Sigmoid colon (tissue), 7 donors: Measurements from ENCODE around the gene PLD2. TPM values are rescaled to one million over a fixed set of nuclear protein-coding genes. Genes with fewer than 3 reads are reported as not detected.
"Not testable (repeated sequence)": the region's sequence is repeated elsewhere in the genome, so short reads cannot be mapped to it uniquely, and the experiment has no call there.

Source experiments
- DNase-seq: peaks from one replicate; pipeline ENCODE4 v3.0.0-alpha.2; 2019
- H3K27ac ChIP-seq, 4 donors: fragments of 200-600 bp; sonication (generic); one replicate each; pipeline ENCODE4 v1.5.1; 2016 to 2019; ENCODE audit warnings: mild to moderate bottlenecking in 1 of 4
- H3K27me3 ChIP-seq, 3 donors: fragments of 200-600 bp; sonication (generic); one replicate each; pipeline ENCODE4 v1.5.1; 2019; ENCODE audit warnings: mild to moderate bottlenecking in 1 of 3
- H3K36me3 ChIP-seq, 4 donors: fragments of 200-600 bp; sonication (generic); one replicate each; pipeline ENCODE4 v1.5.1; 2016 to 2019
- H3K4me1 ChIP-seq, 4 donors: fragments of 200-600 bp; sonication (generic); one replicate each; pipeline ENCODE4 v1.5.1; 2017 to 2019
- H3K4me3 ChIP-seq, 4 donors: fragments of 200-600 bp; sonication (generic); one replicate each; pipeline ENCODE4 v1.5.1; 2017 to 2019; ENCODE audit warnings: mild to moderate bottlenecking in 2 of 4, moderate library complexity in 1 of 4
- H3K9me3 ChIP-seq, 4 donors: fragments of 200-600 bp in 3 of 4; sonication (generic) in 3 of 4; one replicate each; pipeline versions ENCODE4 v1.5.1 to v1.6.1; 2013 to 2019
- CTCF ChIP-seq, 4 experiments: fragments of 450-650 bp in 3 of 4; fragments of 200-600 bp in 1 of 4; IDR thresholded peaks; one replicate each; pipeline ENCODE4 v1.5.1; 2016 to 2019; ENCODE audit warnings: antibody characterized with exemption in 4 of 4, mild to moderate bottlenecking in 3 of 4, moderate library complexity in 2 of 4
- EP300 ChIP-seq, 4 donors: sonication (generic); formaldehyde crosslinking; IDR thresholded peaks; one replicate each; pipeline ENCODE4 v1.6.1; 2017; ENCODE audit warnings: antibody characterized with exemption in 4 of 4
- POLR2A ChIP-seq, 2 donors: fragments of 450-650 bp; IDR thresholded peaks; one replicate each; pipeline ENCODE4 v1.6.1; 2016; ENCODE audit warnings: antibody characterized with exemption in 2 of 2, mild to moderate bottlenecking in 2 of 2, moderate library complexity in 2 of 2
- POLR2AphosphoS5 ChIP-seq, 4 donors: sonication (generic); formaldehyde crosslinking; IDR thresholded peaks; one replicate each; pipeline ENCODE4 v1.6.1; 2017; ENCODE audit warnings: antibody characterized with exemption in 4 of 4
- WGBS, 2 donors: extraction: QIAGEN DNeasy Blood & Tissue Kit; methylation state at CpG; one replicate each; pipeline ENCODE4 v1.1.7; 2013; 5-methylcytosine and 5-hydroxymethylcytosine counted together
- intact Hi-C: fragments of 100-400 bp; cut with DNase I; formaldehyde crosslinking; loops from one replicate; pipeline ENCODE4 v1.15.1; 2023
- polyA plus RNA-seq, 3 donors: library from polyadenylated mRNA; stranded (reverse); fragments of 200-250 nt; gene quantifications; one replicate each; pipeline ENCODE4 v1.2.3, GENCODE V29; 2013
- total RNA-seq, 4 donors: library from RNA; depleted of rRNA; stranded (reverse); fragments of >200 nt; gene quantifications; one replicate each; pipeline ENCODE4 v1.1.0, GENCODE V29; 2016
- donor health status: healthy with polysubstance abuse.
- donor health status: Bipolar disorder and iron deficiency.
- donor health status: healthy.

The PLD2 gene
- total and polyA plus RNA-seq, 7 donors = 6.0 to 20.5 (median 12.1) TPM

GRCh38 chr17:4856937-4857314 lies 50.0 kb downstream of the PLD2 start:
- Histone ChIP-seq H3K4me3 (no peak overlapping the region), H3K27ac (no peak overlapping the region), H3K36me3 (peaks cover 0 to 7% (median 0%) of the 10 kb centered on the region in 4 donors), H3K9me3 (no peaks in the 10 kb centered on the region), H3K27me3 (no peaks in the 10 kb centered on the region), H3K4me1 (peaks cover 0 to 26% (median 25%) of the 10 kb centered on the region in 4 donors)
- DNase-seq = no peak
- 94 to 95% methylated on average over 7 of the region's 7 CpGs for WGBS, 2 donors
- intact Hi-C loops = no loop called here
- no peak for TF ChIP-seq EP300 (IDR thresholded peaks at IDR 0.05)
- no peak for TF ChIP-seq POLR2A (IDR thresholded peaks at IDR 0.05)

GRCh38 chr17:4857347-4857746 lies 50.4 kb downstream of the PLD2 start:
- WGBS, 2 donors = 90 to 94% methylated on average over 7 of the region's 7 CpGs
- H3K27ac ChIP-seq = peak overlapping the region in 3 of 4 donors; percentile 40 to 71 (median 57)
- intact Hi-C loops, H3K4me3 ChIP-seq, H3K9me3 ChIP-seq, DNase-seq, H3K27me3 ChIP-seq, H3K36me3 ChIP-seq: not testable (repeated sequence)
- H3K4me1 ChIP-seq = peaks cover 0 to 22% (median 21%) of the 10 kb centered on the region in 4 donors

DNA sequence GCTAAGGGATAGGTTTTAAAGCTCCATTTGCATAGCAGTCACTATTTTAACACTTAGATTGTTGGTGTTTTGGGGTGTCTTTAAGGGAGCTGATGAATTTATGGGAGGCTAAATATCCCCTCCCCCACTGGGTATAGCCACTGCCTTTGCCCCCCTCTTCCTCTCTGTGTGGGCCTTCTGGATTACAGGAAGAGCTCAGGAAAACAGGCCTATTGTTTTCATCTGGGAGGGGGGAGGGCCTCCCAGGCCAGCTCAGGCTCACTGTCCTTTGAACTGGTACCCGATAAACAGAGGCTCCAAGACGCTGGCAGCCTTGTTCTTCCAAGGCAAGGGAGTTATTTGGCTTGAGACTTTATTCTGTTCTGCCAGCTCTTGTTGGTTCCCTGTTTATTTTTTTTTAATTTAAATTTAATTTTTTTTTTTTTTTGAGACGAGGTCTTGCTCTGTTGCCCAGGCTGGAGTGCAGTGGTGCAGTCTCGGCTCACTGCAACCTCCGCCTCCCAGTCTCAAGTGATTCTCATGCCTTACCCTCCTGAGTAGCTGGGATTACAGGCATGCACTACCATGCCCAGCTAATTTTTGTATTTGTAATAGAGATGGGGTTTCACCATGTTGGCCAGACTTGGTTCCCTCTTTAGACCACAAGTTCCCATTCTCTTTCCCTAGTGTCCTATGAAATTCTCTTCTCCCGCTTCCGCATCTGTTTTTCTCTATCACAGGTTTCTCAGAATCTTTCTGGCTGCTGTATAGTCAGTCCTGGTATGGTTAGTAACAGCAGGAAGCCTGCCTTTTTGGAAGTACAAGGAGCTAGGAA lies 51.3 kb downstream of the PLD2 start:
- intact Hi-C loops = loop anchor here (2.0 kb wide), 1 partner anchor 23 kb away; no protein-coding TSS in a partner anchor
- Histone ChIP-seq H3K4me3 (no peak overlapping the region), H3K27me3 (no peaks in the 10 kb centered on the region), H3K4me1 (peaks cover 0 to 21% (median 19%) of the 10 kb centered on the region in 4 donors), H3K36me3 (peaks cover 0 to 7% (median 0%) of the 10 kb centered on the region in 4 donors), H3K9me3 (no peaks in the 10 kb centered on the region), H3K27ac (peak overlapping the region; percentile 51 to 71 (median 58))
- WGBS, 2 donors = 58 to 73% methylated on average over 7 of the region's 7 CpGs
- DNase-seq = no peak
- TF ChIP-seq EP300 (IDR thresholded peaks at IDR 0.05) (no peak), POLR2AphosphoS5 (IDR thresholded peaks at IDR 0.05) (no peak), POLR2A (IDR thresholded peaks at IDR 0.05) (no peak), CTCF (IDR thresholded peaks at IDR 0.05) (no peak)

DNA sequence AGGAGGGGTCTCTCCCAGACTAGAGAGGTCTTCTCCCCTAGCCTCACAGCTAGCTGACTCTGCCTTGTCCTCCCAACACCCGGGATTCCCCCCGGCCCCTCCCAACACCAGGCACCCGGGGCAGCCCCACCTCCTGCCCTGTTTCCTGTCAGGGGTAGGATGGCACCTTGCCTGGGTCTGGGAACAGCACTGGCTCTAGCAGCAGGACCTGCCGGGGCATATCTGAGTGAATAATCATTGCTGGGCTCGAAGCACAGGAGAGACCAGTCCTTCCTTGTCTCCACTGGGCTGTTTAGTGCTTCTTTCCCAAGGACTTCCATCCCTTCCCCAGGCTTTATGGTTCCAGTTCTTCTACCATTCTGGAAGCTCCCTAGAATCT lies 51.9 kb downstream of the PLD2 start:
- Histone ChIP-seq H3K27ac (peak overlapping the region; percentile 51 to 71 (median 58)), H3K9me3 (no peaks in the 10 kb centered on the region), H3K36me3 (peaks cover 0 to 7% (median 0%) of the 10 kb centered on the region in 4 donors), H3K4me3 (no peak overlapping the region), H3K4me1 (peaks cover 0 to 21% (median 19%) of the 10 kb centered on the region in 4 donors), H3K27me3 (no peaks in the 10 kb centered on the region)
- TF ChIP-seq POLR2AphosphoS5 (IDR thresholded peaks at IDR 0.05) (peak in 1 of 4 donors; percentile 37), EP300 (IDR thresholded peaks at IDR 0.05) (no peak), POLR2A (IDR thresholded peaks at IDR 0.05) (no peak)
- intact Hi-C loops = loop anchor here (2.0 kb wide), 1 partner anchor 24 kb away; no protein-coding TSS in a partner anchor
- peak; percentile 81 for DNase-seq
- 12 to 42% methylated on average over 5 of the region's 5 CpGs for WGBS, 2 donors

DNA sequence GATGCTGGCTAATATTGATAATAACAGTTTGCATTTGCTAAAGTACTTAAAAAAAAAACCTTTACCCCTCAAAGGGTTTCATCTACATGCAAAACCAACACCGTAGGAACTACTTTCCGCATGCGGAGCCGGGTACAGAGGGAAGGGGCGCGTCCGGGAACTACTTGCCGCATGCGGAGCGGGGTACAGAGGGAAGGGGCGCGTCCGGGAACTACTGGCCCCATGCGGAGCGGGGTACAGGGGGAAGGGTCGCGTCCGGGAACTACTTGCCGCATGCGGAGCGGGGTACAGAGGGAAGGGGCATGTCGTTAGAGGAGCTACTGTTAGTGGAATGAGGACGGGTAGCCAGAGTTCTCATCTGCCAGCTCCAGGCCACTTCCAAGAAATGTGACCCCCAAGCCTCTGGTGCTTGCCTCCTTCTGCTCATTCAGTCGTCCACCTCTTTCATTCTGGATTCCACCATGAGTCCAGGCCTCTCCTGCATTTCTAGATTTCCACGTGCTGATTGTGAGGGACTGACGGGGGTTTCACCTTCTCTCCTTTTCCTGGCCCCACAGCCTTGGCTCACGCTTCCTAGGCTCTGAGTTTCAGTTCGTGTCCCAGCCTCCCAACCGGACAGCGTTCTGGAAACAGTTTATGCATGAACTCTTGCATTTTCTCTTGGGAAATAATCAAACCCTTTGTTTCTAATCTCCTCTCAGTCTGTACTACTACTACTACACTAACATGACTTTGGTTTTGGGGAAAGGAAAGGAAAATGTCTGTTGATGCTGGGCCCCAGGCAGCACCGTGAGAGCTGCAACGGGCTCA lies 53.1 kb downstream of the PLD2 start:
- Histone ChIP-seq H3K9me3 (no peaks in the 10 kb centered on the region), H3K36me3 (peaks cover 0 to 7% (median 0%) of the 10 kb centered on the region in 4 donors), H3K27ac (no peak overlapping the region), H3K27me3 (no peaks in the 10 kb centered on the region), H3K4me1 (peaks cover 0 to 21% (median 19%) of the 10 kb centered on the region in 4 donors), H3K4me3 (no peak overlapping the region)
- no peak for TF ChIP-seq POLR2A (IDR thresholded peaks at IDR 0.05)
- TF ChIP-seq POLR2AphosphoS5 (IDR thresholded peaks at IDR 0.05) = no peak
- no peak for TF ChIP-seq CTCF (IDR thresholded peaks at IDR 0.05)
- no peak for TF ChIP-seq EP300 (IDR thresholded peaks at IDR 0.05)
- 91 to 94% methylated on average over 32 of the region's 32 CpGs for WGBS, 2 donors
- intact Hi-C loops = loop anchor here (2.0 kb wide), 1 partner anchor 25 kb away; no protein-coding TSS in a partner anchor
- no peak for DNase-seq

DNA sequence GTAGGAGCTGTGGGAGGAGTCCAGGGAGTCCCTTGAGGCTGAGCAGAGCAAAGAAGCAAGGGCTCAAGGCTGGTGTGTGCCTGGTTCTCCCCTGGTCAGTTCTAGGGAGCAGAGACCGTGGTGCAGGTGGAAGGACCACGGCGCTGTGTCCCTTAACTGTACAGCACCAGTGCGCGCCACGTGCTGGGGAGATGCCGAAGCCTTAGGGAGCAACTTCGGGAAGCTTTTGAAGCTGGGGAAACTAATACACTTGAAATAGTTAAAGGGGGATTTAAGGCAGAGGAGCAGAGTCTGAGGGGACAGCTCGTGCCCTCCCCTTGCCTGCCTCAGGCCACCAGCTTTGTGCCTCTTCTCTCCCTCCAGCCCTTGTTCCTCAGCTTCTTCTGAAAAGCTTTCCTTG lies 53.7 kb downstream of the PLD2 start:
- TF ChIP-seq CTCF (IDR thresholded peaks at IDR 0.05) (no peak), POLR2AphosphoS5 (IDR thresholded peaks at IDR 0.05) (no peak), EP300 (IDR thresholded peaks at IDR 0.05) (no peak), POLR2A (IDR thresholded peaks at IDR 0.05) (no peak)
- Histone ChIP-seq H3K9me3 (no peaks in the 10 kb centered on the region), H3K27me3 (no peaks in the 10 kb centered on the region), H3K36me3 (peaks cover 0 to 7% (median 0%) of the 10 kb centered on the region in 4 donors), H3K4me1 (peaks cover 0 to 21% (median 19%) of the 10 kb centered on the region in 4 donors), H3K4me3 (no peak overlapping the region), H3K27ac (no peak overlapping the region)
- 96% methylated on average over 9 of the region's 9 CpGs for WGBS, 2 donors
- no peak for DNase-seq
- intact Hi-C loops = no loop called here
